Testis (tissue), 3 donors: ENCODE results near the gene KRT6A. TPM values are rescaled to one million over a fixed set of nuclear protein-coding genes. Genes with fewer than 3 reads are reported as not detected.

Experiments
- DNase-seq: peaks from one replicate; pipeline ENCODE4 v3.0.0-alpha.2; 2019
- H3K27ac ChIP-seq, 2 donors: fragments of 200-600 bp; sonication (generic); one replicate each; pipeline ENCODE4 v1.5.1; 2019
- H3K27me3 ChIP-seq: fragments of 200-600 bp; sonication (generic); one replicate; pipeline ENCODE4 v1.5.1; 2019
- H3K36me3 ChIP-seq: fragments of 200-600 bp; sonication (generic); one replicate; pipeline ENCODE4 v1.5.1; 2017; ENCODE audit warnings: low read depth; ENCODE audit errors: missing control alignments
- H3K4me1 ChIP-seq: fragments of 200-600 bp; sonication (generic); one replicate; pipeline ENCODE4 v1.5.1; 2019
- H3K4me3 ChIP-seq, 2 donors: fragments of 200-600 bp; sonication (generic); one replicate each; pipeline ENCODE4 v1.5.1; 2017 to 2019
- H3K9me3 ChIP-seq: fragments of 200-600 bp; sonication (generic); one replicate; pipeline ENCODE4 v1.5.1; 2017
- CTCF ChIP-seq, 3 experiments: fragments of 450-650 bp in 2 of 3; fragments of 200-600 bp in 1 of 3; sonication (generic) in 1 of 3; IDR thresholded peaks; one replicate each; pipeline ENCODE4 v1.5.1; 2016 to 2019; ENCODE audit warnings: antibody characterized with exemption in 3 of 3, mild to moderate bottlenecking in 2 of 3, moderate library complexity in 1 of 3
- POLR2A ChIP-seq: fragments of 450-650 bp; IDR thresholded peaks from one replicate; pipeline ENCODE4 v1.6.1; 2017; ENCODE audit warnings: antibody characterized with exemption, mild to moderate bottlenecking, moderate library complexity
- WGBS, 2 donors: methylation state at CpG; one replicate each; pipeline ENCODE4 v1.1.5; 2018; 5-methylcytosine and 5-hydroxymethylcytosine counted together
- intact Hi-C: fragments of 100-400 bp; cut with DNase I; formaldehyde crosslinking; loops from one replicate; pipeline ENCODE4 v1.15.1; 2023; ENCODE audit warnings: low total_unique reads
- polyA plus RNA-seq: library from polyadenylated mRNA; stranded (reverse); fragments of 350-450 nt; fragmentation: Illumina TruSeq; extraction: RNeasy Lipid Tissue Mini Kit (QIAGEN cat#74804); gene quantifications from one replicate; pipeline ENCODE4 v1.2.3, GENCODE V29; 2014; ENCODE audit warnings: low read depth, low replicate concordance; ENCODE audit not compliant: insufficient read depth
- total RNA-seq, 2 donors: library from RNA; depleted of rRNA; stranded (reverse); fragments of >200 nt; gene quantifications; one replicate each; pipeline ENCODE4 v1.2.3, GENCODE V29; 2016

Gene KRT6A
- total and polyA plus RNA-seq, 3 donors from 2014 or later, result 0.19 to 1.5 (median 0.63) TPM

GRCh38 chr12:52499806-52500560 is 6.9 kb upstream of the KRT6A start:
- Histone ChIP-seq H3K36me3 (no peaks in the 10 kb centered on the region), H3K27me3 (no peaks in the 10 kb centered on the region), H3K4me3 (no peak overlapping the region), H3K4me1 (peaks cover 16% of the 10 kb centered on the region), H3K9me3 (no peaks in the 10 kb centered on the region), H3K27ac (no peak overlapping the region)
- no peak for TF ChIP-seq CTCF (IDR thresholded peaks at IDR 0.05)
- intact Hi-C loops, result no loop called here
- WGBS, 2 donors, result 90 to 92% methylated on average over 5 of the region's 5 CpGs
- no peak for DNase-seq

GRCh38 chr12:52498946-52499345 is 5.9 kb upstream of the KRT6A start:
- Histone ChIP-seq H3K27me3 (no peaks in the 10 kb centered on the region), H3K4me1 (peaks cover 23% of the 10 kb centered on the region), H3K9me3 (no peaks in the 10 kb centered on the region), H3K36me3 (no peaks in the 10 kb centered on the region), H3K4me3 (no peak overlapping the region), H3K27ac (no peak overlapping the region)
- no peak for TF ChIP-seq CTCF (IDR thresholded peaks at IDR 0.05)
- no peak for TF ChIP-seq POLR2A
- no peak for DNase-seq
- WGBS, 2 donors, result 36 to 62% methylated on average over 1 of the region's 1 CpG
- intact Hi-C loops, result no loop called here

GRCh38 chr12:52497975-52498374 is 4.9 kb upstream of the KRT6A start:
- Histone ChIP-seq H3K4me1 (peaks cover 25% of the 10 kb centered on the region), H3K4me3 (no peak overlapping the region), H3K27me3 (no peaks in the 10 kb centered on the region), H3K9me3 (no peaks in the 10 kb centered on the region), H3K27ac (no peak overlapping the region), H3K36me3 (no peaks in the 10 kb centered on the region)
- WGBS, 2 donors, result 91 to 99% methylated on average over 7 of the region's 7 CpGs
- intact Hi-C loops, result no loop called here
- TF ChIP-seq CTCF (IDR thresholded peaks at IDR 0.05) (no peak), POLR2A (no peak)
- DNase-seq, result no peak

GRCh38 chr12:52496590-52497071 is 3.6 kb upstream of the KRT6A start:
- Histone ChIP-seq H3K27me3 (no peaks in the 10 kb centered on the region), H3K27ac (peak overlapping the region in 1 of 2 donors; percentile 25), H3K4me1 (peaks cover 25% of the 10 kb centered on the region), H3K9me3 (no peaks in the 10 kb centered on the region), H3K4me3 (no peak overlapping the region), H3K36me3 (no peaks in the 10 kb centered on the region)
- intact Hi-C loops, result no loop called here
- WGBS, 2 donors, result 43 to 51% methylated on average over 3 to 4 of the region's 4 CpGs
- DNase-seq, result peak; percentile 38
- TF ChIP-seq CTCF (IDR thresholded peaks at IDR 0.05) (no peak), POLR2A (no peak)

GRCh38 chr12:52496054-52496453 is 3.0 kb upstream of the KRT6A start:
- no peak for DNase-seq
- Histone ChIP-seq H3K36me3 (no peaks in the 10 kb centered on the region), H3K27ac (peak overlapping the region in 1 of 2 donors; percentile 25), H3K27me3 (no peaks in the 10 kb centered on the region), H3K9me3 (no peaks in the 10 kb centered on the region), H3K4me1 (peaks cover 25% of the 10 kb centered on the region), H3K4me3 (no peak overlapping the region)
- WGBS, 2 donors, result 54 to 55% methylated on average over 2 of the region's 2 CpGs
- TF ChIP-seq CTCF (IDR thresholded peaks at IDR 0.05), result no peak
- no peak for TF ChIP-seq POLR2A
- intact Hi-C loops, result no loop called here
